Measurements from ENCODE around the gene C2orf15.
"Not testable (repeated sequence)": the region's sequence is repeated elsewhere in the genome, so short reads cannot be mapped to it uniquely, and the experiment has no call there.

Gene C2orf15

GRCh38 chr2:99141110-99142108, at the start of gene C2orf15:
Gene C2orf15 (plus strand): TSS chr2:99141707. CDS start chr2:99150559, 8,852 bp downstream.
- DNase-seq = peak; percentile 98

GRCh38 chr2:99096728-99097127, 44.8 kb upstream of the C2orf15 start:
- no peak for DNase-seq

GRCh38 chr2:99101697-99102096, 39.8 kb upstream of the C2orf15 start:
- DNase-seq = no peak

GRCh38 chr2:99104006-99104405, 37.5 kb upstream of the C2orf15 start:
- DNase-seq = no peak

GRCh38 chr2:99106913-99107312, 34.6 kb upstream of the C2orf15 start:
- no peak for DNase-seq

GRCh38 chr2:99111236-99111635, 30.3 kb upstream of the C2orf15 start:
- DNase-seq = no peak

GRCh38 chr2:99111945-99112344, 29.6 kb upstream of the C2orf15 start:
- DNase-seq = no peak

- DNase-seq = no peak
These were observed 28.9 kb upstream of the C2orf15 start for GRCh38 chr2:99112617-99113016.

GRCh38 chr2:99127981-99128380, 13.5 kb upstream of the C2orf15 start:
- DNase-seq = no peak

- DNase-seq = not testable (repeated sequence)
These were observed 6.4 kb upstream of the C2orf15 start for GRCh38 chr2:99135044-99135556.

- DNase-seq = no peak
These were observed 2.5 kb upstream of the C2orf15 start for GRCh38 chr2:99139003-99139402.

GRCh38 chr2:99140056-99140859, 1.2 kb upstream of the C2orf15 start:
- DNase-seq = no peak

GRCh38 chr2:99140860-99141109, 722 bp upstream of the C2orf15 start:
- DNase-seq = no peak

GRCh38 chr2:99150706-99151105, 9.2 kb downstream of the C2orf15 start:
- DNase-seq = no peak

- DNase-seq = no peak
These were observed 10.8 kb downstream of the C2orf15 start for GRCh38 chr2:99152199-99152895.

- DNase-seq = no peak
These were observed 12.6 kb downstream of the C2orf15 start for GRCh38 chr2:99153921-99154604.

- DNase-seq = peak; percentile 91
These were observed 13.4 kb downstream of the C2orf15 start, which contains the start of the genes LIPT1 and TSGA10 for GRCh38 chr2:99154643-99155536. Gene LIPT1 (plus strand): TSS chr2:99154967. CDS start chr2:99161958, 6,991 bp downstream. Gene TSGA10 (minus strand): TSS chr2:99154942. CDS start chr2:99109439, 45,503 bp downstream.

GRCh38 chr2:99156891-99157290, 15.4 kb downstream of the C2orf15 start:
- DNase-seq = no peak

GRCh38 chr2:99158599-99158998, 17.1 kb downstream of the C2orf15 start:
- no peak for DNase-seq

GRCh38 chr2:99159594-99159993, 18.1 kb downstream of the C2orf15 start:
- DNase-seq = no peak

- no peak for DNase-seq
These were observed 24.7 kb downstream of the C2orf15 start for GRCh38 chr2:99166218-99166617.
